ENCODE results near the gene DAAM2.

Gene DAAM2

GRCh38 chr6:39934131-39934757 is 142.1 kb downstream of the DAAM2 start, which contains the start of gene MOCS1:
MOCS1 (minus strand) TSS chr6:39934462; CDS start chr6:39934417, 45 bp downstream.
- peak; percentile 3 for DNase-seq

- DNase-seq, result no peak
Measured at GRCh38 chr6:39935241-39935640, 143.1 kb downstream of the DAAM2 start.

- DNase-seq, result no peak
Measured at GRCh38 chr6:39936857-39937256, 144.7 kb downstream of the DAAM2 start.

DNA sequence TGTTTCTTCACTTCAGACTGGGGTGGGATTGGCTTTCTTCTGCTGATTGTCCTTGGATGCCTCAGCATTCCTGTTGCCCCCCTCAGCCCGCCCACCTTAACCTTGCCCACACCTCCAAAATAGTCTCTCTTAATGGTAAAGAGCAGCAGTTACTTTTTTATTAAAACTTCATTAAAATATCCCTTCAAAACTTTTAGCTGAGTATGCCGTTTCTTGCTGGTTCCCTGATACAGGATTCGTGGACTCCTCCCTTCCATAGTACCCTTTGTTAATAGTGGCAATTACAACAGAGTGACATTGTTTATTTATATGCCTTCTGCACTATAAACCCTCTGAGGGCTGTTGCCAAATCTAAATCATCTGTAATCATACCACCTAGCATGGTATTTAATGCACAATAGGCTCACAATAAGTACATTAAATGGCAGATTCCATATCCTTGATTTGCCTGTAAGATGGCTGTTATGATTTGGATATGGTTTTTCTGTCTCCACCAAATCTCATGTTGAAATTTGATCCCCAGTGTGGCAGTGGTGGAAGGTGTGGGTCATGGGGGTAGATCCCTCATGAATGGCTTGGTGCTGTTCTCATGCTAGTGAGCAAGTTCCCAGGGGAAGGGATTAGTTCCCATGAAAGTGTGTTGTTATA is 145.6 kb downstream of the DAAM2 start:
- no peak for DNase-seq

GRCh38 chr6:39938773-39939654 is 146.8 kb downstream of the DAAM2 start:
- DNase-seq, result no peak

DNA sequence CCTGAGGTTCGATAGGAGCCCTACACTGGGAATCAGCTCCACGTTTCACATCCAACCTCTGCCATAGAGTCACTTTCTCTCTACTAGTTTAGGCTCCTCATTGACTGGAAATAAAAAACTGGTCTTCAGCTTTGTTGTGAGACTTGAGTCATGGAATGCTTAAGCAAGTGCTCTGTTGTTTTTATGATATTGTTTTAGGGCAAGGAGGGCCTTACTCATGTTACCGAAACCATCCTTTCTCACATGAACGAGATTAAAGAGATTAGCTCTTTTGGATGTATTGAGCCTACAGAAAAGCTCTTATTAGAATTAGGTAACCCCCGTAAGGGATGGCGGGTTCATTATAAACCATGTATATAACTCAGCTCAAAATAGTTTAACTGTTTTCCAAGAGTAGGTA is 149.0 kb downstream of the DAAM2 start:
- no peak for DNase-seq

- no peak for DNase-seq
Measured at GRCh38 chr6:39941820-39942219, 149.6 kb downstream of the DAAM2 start.

- DNase-seq, result no peak
Measured at GRCh38 chr6:39942903-39943580, 150.9 kb downstream of the DAAM2 start.

DNA sequence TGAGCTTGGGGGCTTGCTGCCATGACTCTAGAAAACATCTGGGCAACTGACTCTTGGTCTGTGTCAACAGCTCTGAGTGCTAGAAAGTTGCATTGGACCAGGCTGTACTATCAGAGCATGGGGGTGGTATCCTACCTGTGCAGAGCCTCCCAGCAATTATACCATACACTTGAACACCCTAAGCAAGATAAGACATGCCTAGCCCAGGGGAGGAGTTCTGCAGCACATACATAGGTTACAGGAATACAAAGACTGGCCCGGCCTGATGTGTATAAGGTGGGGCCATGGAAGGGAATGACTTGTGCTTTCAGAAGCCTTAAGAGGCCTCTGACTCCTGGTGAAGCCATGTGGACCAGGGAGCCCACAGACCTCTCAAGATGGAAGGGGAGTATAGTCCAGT is 153.4 kb downstream of the DAAM2 start:
- no peak for DNase-seq

- no peak for DNase-seq
Measured at GRCh38 chr6:39947611-39948068, 155.5 kb downstream of the DAAM2 start.

GRCh38 chr6:39948199-39948791 is 156.1 kb downstream of the DAAM2 start:
- DNase-seq, result no peak

DNA sequence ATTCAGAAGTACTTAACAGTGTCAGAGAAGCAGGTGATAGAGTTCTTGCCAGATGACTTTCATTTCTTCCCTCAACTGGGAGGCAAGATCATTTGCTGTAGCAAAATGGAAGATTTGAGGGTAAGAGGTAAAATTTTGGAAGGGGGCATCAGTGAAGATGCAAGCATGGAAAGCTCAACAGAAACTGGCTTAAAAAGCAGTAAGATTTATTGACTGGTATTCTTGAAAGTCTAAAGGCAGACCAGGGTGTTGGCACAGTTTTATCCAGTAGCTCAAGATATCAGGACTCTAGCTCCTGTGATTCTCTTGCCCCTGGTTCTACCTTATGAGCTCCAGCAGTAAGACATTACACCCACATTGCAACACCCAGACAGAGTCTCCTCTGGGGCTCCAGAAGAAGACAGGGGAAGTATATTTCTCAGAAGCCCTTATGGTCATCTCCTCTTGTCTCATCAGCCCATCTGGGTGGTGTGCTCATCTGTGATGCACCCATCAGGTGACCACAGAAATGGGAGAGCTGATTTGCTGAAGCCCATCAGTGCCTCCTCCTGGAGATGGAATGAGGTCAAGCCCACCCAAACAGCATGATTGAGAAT is 158.0 kb downstream of the DAAM2 start:
- no peak for DNase-seq

DNA sequence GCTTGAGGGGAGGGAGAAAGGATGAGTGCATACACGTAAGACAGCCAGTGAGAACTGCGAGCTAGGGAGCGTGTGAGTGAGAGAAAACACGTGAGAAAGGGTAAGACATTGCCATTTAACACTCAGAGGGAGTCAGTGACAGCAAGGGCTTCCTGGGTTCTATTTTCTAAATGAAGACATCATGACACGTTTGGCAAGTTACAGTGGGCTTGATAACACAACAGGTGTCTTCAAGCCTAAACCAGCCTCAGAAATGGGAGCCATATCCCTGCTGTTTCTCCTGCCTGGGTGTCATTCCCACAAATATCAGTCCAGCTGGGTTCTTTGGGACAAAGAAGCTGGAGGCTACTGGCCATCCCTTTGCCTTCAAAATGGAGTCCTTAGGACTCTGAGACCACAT is 159.0 kb downstream of the DAAM2 start:
- DNase-seq, result no peak

GRCh38 chr6:39951716-39952115 is 159.5 kb downstream of the DAAM2 start:
- no peak for DNase-seq

DNA sequence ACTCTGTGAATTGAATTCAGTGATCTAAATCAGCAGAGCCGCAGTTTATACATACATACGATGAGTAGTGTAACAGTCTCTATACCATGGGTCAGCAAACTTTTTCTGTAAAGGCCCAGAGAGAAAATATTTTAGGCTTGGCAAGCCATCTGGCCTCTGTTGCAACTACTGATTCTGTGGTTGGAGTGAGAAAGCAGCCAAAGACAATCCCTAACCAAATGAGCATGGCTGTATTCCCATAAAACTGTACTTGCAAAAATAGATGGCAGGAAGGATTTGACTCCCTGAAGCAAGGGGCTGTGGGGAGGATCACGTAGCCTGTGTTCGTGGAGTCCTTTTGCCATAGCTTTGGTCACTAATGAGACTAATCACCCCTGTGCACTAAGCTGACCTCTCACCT is 160.0 kb downstream of the DAAM2 start:
- DNase-seq, result no peak

- no peak for DNase-seq
Measured at GRCh38 chr6:39953076-39953618, 161.0 kb downstream of the DAAM2 start.

Measured in activated naive CD4-positive, alpha-beta T cell treated with Interleukin-2 at 50 U/mL for 16 hours (primary cell).